Fibroblast of skin of left biceps (primary cell): Measurements from ENCODE around the gene LRRC52.

Source experiments
- DNase-seq, 2 experiments: peaks; one replicate each; pipeline ENCODE4 v3.0.0-alpha.2; 2013; ENCODE audit warnings: low read depth in 2 of 2

Gene LRRC52, protein sequence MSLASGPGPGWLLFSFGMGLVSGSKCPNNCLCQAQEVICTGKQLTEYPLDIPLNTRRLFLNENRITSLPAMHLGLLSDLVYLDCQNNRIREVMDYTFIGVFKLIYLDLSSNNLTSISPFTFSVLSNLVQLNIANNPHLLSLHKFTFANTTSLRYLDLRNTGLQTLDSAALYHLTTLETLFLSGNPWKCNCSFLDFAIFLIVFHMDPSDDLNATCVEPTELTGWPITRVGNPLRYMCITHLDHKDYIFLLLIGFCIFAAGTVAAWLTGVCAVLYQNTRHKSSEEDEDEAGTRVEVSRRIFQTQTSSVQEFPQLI

DNA sequence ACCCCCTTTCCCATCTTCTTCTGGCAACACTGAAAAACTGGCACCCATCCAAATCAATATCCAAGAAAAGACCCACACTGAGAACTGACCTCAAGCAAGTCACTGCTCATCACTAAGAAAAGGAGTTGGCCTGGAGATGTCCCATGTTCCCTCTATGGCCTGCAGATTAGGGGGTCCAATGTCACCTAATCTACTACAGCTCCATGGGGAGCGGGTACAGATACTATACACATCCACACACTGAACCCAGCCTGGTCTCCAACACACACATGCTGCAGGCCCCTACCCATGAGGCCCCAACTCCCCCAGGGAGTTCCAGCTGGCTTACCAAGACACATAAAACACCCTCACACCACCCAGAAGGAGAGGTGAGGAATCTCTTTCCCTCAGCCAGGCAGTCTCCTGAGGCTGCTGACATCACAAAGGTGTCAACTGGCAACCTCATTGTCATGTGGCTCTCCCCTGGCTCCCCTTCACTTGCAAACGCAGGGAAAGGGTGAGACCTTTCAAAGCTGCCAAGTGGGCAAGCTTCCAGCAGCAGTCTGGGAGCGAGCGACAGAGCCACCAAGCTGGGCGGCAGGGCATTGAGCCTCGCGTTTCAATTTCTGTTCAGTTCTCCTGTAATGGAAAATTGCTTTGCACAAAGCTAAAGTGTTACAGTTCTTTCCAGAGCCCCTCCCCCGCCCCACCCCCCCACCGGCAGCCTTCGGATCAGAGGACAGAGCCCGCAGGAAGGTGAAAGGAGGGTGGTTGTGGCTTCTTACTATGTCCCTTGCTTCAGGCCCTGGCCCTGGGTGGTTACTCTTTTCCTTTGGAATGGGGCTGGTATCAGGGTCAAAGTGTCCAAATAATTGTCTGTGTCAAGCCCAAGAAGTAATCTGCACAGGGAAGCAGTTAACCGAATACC lies at the start of gene LRRC52:
Gene LRRC52, plus strand, starts transcription at position 469 of the 907 bp plus-strand sequence. Its CDS starts 297 bp downstream, at position 766.
- no peak for DNase-seq

DNA sequence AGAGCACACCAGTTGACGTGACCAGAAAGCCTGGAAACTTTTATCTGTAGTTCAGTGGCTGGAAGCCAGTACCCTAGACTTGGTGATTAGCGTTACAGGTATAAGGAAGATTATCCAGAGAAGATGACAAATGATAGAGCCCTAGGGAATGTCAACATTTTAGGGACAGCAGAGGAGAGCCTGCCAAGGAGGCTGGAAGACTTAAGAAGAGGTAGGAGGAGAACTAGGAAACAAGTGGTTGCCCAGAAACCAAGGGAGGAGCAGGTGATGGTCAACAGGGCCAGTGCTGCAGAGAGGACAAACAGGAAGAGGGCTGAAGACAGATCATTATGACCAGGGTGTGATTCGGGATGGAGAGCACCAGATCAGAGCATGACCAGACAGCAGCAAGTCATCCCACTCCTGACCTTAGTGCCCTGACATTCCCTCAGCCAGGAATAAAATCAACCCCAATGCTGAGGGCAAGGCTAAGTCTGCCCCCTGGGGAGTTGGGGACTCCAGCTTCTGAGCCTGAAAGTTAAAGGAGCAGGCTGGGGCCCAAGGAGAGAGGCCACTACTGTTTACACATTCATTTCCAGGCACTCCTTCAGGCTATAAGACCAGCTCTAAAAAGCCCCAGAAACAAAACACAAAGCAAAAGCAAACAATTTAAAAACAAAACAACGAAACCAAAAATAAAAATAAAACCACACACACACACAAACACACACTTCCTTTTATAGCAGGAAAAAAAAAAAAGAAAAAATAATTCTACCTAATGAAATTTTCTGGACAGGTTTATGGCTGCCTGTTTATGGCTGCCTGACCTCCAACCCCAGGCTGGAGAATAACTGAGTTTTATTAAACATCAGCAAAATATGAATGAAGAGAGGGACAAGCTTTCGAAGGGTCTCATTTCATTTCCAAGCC lies 48.6 kb upstream of the LRRC52 start:
- no peak for DNase-seq

DNA sequence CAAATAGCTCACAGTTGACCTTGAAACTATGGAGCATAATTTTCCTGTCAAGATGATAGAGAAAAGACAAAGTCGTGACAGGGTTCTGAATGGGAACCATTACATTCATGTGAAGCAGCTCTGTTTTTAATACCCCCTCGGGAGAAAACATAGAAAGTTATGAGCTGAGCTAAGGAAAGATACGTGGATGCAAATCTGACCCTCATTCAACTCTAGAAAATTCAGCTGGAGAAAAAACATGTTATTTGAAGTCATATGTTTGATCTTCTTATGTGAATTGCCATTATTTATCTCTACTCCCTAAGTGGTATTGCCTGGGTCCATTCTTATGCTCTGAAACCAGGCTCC lies 48.0 kb upstream of the LRRC52 start:
- no peak for DNase-seq

DNA sequence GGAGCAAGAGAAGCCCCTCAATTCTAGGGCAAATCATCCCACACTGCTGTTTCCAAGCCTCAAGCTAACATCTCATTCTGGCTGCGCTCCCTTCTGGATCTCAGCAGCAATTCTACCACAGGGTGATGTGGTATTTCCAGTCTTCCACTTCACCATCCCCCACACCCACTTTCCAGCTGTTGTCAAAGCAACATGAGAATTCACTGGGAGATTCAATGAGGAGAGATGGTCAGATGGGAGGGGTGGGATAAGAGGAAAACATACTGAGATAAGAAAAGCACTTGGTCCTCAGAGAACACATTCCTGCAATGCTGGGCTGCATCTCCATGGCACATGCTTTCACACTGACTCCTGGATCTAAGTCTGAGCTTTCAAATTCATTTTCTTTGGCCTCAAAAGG lies 47.3 kb upstream of the LRRC52 start:
- peak in 1 of 2 experiments; percentile 1 for DNase-seq

DNA sequence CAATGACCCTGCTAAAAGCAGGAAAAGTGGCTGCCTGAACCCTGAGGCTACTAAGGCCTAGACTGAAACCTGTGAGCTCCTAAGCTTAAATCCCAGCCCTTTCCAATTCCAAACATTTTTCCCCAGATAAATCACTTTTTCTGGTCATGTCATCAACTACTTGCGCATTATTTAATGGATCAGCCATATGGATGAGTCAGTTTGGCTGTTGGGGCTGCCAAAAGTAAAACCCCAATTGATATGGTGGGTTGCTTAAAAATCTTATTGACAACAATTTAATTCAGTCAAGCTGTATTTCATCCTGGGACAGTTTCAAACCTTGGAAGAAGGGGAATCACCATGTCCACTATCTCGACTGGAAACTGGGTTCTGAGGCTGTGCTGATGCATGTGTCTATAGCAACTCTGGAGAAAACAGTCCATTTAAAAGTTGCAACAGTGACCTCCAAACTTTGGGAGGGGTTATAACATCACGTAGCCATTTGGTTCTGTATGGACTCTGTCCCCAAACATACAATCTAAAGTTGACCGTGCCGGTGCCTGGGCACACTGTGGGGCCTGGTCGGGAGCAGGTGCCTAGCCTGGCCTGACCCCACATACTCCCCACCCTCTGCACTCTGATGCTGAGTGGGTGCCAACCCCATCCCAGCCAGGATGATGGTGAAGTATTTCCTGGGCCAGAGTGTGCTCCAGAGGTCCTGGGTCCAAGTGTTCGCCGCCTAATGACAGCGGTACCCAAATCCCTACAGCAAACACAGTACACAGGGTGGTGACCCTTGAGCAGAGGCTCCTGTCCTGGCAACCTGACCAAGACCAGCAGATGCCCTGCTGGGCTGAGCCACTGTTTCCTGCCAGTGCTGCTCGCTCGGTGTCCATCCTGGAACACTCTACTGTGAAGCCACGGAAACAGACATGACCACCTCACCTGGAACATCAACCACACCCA lies 46.5 kb upstream of the LRRC52 start:
- DNase-seq: peak; percentile 56

DNA sequence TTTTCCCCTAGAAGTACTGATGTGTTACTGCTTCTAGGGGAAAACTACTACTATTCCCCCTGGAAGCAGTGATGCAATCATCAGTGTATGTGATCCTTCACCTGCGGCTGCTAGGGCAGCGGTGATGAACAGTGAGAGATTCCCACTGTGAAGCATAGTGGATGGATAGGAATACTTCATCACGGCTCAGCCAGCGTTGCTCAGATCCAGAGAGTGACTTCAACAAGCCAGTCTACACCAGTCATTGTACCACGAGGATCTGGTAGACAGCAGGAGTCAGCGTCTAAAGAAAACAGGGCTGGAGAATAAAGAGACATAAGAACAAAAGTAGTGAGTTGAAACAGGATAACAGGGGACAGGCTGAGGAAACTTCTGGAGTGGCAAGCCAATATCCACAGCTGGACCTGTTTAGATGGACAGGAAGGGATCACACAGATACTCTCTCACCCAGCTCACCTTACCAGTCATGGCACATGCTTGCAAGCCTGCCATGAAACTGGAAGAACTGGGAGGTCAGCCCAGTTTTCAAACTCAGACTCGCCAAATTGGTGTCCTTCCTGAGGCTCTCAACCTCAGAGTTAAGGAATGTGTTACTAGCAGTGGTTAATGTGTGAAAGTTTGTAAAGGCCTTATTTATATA lies 42.4 kb upstream of the LRRC52 start:
- DNase-seq: no peak

DNA sequence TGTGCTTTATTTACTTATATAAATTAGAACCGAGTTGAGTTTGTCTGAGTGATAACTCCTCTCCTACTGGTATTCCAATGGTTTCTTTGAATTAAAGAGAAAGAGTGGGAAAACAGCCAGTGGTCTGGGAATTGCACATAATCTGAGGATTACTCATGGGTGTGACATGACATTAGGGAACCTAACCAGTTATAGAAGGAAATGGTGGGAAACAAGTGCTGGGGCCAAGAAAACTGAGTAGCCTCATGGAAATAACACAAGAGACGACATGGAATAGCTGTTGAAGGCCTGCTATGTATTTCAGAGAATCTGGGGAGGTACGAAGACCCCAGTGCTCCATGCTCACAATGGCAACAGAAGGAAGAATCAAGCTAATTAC lies 41.8 kb upstream of the LRRC52 start:
- DNase-seq: peak in 1 of 2 experiments; percentile 4

DNA sequence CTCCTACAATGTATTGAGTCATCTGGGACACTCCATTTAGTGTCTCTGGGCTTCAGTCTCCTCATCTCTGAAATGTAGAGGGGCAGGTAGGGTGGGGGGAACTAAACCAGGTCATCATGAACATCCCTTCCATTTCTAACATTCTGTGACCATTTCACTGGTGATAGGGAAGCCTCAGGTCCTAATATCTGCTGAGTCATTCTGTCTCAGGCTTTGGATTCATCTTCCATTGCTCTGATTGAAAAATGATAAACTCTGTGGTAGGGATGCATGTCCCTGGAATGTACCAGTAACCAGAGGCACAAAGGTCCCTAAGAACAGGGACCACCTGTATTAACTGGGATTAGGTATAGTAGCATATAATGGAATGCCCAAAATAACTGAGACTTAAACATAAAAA lies 36.2 kb upstream of the LRRC52 start:
- no peak for DNase-seq

DNA sequence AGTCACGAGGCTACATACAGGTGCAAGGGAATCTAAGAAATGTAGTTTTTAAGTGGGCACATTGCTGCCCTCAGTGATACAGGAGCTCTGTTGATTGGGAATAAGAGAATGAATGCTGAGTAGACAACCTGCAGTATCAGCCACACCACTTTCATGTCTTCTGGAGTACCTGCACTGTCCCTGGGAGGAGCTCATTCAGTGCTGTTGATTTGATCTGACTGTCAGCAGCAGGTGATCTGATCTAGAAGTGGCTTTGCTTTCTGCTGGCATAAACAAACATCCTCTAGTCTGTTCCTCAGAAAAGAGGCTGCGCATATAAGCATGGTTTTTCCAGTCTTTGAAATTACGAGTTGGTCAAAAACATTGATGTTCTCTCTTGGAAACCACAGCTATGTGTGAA lies 35.5 kb upstream of the LRRC52 start:
- no peak for DNase-seq

DNA sequence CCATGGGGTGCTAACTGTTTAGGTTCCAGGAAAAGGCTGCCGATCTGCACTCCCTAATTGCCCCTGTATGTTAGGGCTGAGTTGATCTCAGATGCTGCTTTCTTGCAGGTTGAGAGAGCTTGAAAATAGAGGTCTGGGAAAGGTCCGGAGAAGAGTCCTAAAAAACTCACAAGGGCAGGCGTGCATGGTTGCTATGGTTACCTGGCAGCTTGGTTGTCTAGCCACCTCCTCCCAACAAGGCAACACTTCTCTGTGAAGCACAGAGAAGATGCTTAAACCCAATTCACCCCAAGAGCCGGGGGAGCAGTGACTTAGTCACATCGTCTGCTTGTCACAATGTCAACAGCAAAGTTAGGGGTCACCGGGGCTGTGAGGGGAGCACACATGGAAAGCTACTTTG lies 31.0 kb upstream of the LRRC52 start:
- no peak for DNase-seq

DNA sequence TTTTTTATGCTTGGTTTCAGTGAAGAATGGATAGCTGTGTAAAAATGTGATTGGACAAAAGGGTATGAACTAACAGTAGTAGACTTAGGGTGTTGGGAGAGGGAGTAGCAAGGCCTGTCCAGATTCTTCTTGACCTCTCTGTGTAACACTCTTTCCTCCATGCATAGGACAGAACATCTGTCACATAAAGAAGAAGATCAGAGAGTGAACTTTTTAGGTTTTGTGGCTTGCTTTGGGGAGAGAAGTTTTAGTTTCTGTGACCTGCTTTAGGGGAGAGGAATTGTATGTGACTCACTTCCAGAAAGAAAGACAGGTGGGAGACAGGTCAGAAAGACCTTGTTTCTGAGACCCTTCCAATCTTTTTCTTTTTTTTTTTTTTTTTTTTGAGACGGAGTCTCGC lies 27.3 kb upstream of the LRRC52 start:
- no peak for DNase-seq

DNA sequence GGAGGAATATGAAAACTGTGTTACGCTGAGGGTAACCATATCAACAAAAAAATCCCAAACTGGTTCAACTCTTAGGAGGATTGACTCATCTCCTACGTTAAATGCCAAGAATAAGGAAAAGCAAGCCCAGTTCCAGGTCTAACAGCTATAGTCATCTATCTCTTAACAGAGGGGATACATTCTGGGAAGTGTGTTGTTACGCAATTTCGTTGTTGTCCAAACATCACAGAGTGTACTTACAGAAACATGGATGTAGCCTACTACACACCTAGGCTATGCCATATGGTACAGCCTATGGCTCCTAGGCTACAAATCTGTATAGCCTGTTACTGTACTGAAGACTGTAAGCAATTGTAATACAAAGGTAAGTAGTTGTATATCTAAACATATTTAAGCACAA lies 23.2 kb upstream of the LRRC52 start:
- no peak for DNase-seq

DNA sequence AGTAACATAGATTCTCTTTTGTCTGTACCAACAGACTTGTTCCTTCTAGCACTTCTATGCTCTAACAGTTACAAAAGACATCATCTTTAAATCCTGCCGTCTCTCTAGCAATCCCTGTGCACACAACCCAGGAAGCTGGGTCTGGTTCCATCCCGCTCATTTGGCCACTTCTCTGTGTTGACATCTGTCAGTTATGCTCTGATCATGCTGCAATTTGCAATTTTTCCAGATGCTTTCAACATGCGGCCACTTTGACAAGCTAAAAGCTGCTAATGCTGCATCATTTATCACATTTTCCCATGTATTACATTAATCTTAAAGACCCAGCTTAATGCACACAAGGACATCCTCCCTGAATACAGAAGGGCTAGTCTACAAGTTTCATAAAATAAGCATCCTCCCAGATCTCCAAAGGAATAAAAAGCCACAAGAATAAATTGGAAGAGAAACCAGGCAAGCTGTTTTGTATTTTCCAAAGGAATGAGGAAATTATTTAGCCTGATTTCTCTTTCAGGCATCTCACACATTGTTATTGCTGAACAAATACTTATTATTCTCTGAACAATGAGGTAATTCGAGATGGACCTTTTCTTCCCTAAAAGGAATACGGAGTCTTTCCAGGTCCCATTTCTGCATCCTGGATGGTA lies 19.0 kb upstream of the LRRC52 start:
- no peak for DNase-seq

DNA sequence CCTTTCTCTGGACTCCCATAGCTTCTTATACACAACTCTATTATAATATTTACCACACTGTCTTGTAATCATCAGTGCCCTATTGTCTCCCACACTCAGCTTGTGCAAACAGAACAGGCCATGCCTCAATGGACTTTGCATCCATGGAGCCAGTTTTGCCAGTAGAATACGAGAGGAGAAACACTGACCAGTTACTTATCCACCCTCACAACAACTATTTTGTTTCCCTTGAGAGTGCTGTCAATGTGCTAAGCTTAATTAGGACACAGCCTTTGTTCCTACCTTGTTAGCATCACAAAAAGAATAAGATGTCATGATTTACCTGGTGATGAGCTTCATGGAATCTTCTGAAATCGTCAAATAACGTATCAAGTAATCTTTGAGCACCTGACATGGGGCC lies 18.1 kb upstream of the LRRC52 start:
- no peak for DNase-seq

DNA sequence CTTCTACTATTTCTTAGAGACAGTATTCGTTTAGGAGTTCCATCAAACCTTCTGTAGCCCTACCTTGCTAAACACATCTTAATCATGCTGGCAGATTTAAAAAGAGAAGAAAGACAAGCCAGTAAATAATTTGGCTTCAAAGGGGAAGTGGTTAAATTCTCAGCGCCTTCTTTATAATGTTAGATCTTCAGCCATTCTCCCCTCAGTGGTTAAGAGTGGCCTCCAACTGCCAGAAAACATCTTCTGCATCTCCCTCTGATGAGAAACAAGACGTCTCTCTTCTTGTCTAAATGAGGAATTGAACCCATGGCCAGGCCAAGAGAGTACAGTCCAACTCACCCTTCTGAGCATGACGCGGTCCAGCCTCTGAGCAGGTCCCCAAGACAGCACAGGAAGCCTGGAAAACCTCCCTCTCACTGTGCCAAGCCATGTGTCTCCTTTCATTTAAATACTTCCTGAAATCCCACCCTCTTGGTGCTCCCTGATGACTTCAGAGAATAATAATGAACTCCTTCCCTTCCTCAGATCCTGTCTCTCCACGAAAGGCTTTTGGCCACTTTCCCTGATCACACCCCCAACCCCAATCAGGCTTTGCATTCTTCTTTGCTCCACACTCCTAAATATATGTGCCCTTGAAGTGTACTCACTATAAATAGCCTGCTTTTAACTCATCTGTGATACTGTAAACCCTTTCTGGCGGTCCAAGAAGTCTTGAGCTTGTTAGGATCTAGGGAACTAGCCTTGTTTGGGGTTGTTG lies 16.4 kb upstream of the LRRC52 start:
- DNase-seq: no peak

DNA sequence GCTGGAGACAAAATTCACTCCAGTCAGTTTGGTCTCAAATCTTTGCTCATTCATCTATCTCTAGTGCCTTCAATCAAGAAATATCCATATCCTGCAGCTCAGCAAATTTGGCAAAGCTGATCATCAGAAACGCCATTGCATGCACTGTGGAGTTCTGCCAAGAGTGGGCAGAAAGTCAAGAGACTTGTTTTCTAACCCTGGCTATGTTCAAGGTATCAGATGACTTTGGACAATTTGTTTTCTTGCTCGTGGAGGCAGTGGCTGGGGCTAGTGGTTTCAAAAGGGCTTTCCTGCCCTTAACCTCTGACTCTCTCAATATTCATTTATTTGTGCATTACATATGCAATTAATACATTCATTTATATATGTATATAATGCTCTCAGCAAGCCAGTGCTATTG lies 12.8 kb upstream of the LRRC52 start:
- DNase-seq: no peak

DNA sequence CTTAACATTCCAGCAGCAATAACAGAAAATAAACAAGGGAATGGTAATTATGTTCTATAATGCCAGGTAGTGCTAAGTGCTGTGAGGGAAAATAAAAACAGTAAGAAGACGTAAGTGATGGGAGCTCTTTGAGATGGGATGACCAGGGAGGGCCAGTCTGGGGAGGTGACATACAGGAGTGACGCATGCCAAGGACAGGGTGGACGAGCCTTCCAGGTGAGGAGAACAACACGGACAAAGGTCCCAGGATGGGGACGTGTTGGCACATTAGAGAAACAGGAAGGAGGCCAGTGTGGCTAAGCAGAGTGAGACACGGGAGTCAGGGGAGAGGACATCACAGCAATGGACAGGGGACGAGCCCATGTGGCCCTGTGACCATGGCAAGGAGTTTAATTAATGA lies 11.7 kb upstream of the LRRC52 start:
- no peak for DNase-seq

DNA sequence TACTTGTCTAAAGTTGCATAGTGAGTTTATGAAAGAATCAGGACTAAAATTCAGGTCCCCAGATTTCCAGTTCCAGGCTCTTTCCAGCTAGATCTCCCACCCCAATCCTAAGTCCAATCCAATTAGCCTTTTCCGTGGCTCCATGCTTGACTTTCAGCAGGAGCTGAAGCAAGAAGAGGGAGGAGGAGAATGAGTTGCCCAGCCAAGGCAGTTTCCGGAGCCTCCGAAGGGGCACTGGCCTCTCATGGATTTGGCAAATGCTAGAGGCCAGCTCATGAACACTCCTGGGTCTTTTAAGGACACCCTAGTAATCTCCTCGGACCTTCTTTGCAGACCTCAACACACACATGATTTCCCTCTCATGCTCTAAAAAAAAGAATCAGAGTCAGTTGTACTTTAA lies 10.5 kb upstream of the LRRC52 start:
- DNase-seq: no peak

DNA sequence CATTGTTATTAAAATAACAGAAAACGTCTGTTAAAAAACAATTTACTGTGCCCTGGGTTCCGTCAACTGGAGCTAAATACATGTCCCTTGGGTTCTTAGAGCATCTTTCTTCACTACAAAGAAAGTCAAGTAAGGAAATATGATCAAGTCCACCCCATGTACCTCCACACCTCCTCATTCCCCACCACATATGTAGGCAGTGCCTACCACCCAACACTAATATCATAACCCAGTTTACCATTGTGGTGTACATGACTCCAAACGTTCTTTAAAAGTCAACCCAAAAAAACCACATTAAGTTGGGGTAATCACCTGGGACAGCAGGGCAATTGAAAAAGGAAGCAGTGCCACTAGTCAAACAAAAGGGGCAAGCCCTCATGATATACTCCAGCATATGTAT lies 7.8 kb upstream of the LRRC52 start:
- no peak for DNase-seq
